Neutrophil (primary cell): Measurements from ENCODE around the gene PSKH1.

Source experiments
- H3K27ac ChIP-seq: fragments of 200-600 bp; sonication (generic); 2 replicates; pipeline ENCODE4 v1.5.1; 2016; ENCODE audit warnings: mild to moderate bottlenecking, moderate library complexity
- H3K27me3 ChIP-seq: fragments of 200-600 bp; sonication (generic); 2 replicates; pipeline ENCODE4 v1.6.0; 2016; ENCODE audit warnings: mild to moderate bottlenecking
- H3K36me3 ChIP-seq: fragments of 200-600 bp; sonication (generic); 2 replicates; pipeline ENCODE4 v1.5.1; 2017
- H3K4me1 ChIP-seq, 2 experiments: fragments of 200-600 bp in 1 of 2; sonication (generic) in 1 of 2; 1 replicate in 1 of 2; 2 replicates in 1 of 2; pipeline versions ENCODE4 v1.5.1 to v1.6.1; 2013 to 2016; ENCODE audit warnings: low read depth in 1 of 2, low read length in 1 of 2, mild to moderate bottlenecking in 1 of 2, moderate library complexity in 1 of 2; ENCODE audit not compliant: control insufficient read depth in 1 of 2, insufficient read depth in 1 of 2
- H3K4me3 ChIP-seq, 2 experiments: fragments of 200-600 bp in 1 of 2; sonication (generic) in 1 of 2; 1 replicate in 1 of 2; 2 replicates in 1 of 2; pipeline ENCODE4 v1.5.1; 2013 to 2016; ENCODE audit warnings: low read depth in 1 of 2, low read length in 1 of 2, mild to moderate bottlenecking in 1 of 2, moderate library complexity in 1 of 2
- H3K9me3 ChIP-seq: fragments of 200-600 bp; sonication (generic); 2 replicates; pipeline ENCODE4 v1.5.1; 2016
- TF ChIP-seq, protein P1 (sequence below): fragments of 200-600 bp; sonication (generic); IDR thresholded peaks from 2 replicates; pipeline ENCODE4 v1.5.1; 2016; ENCODE audit warnings: antibody characterized with exemption

Gene PSKH1

DNA sequence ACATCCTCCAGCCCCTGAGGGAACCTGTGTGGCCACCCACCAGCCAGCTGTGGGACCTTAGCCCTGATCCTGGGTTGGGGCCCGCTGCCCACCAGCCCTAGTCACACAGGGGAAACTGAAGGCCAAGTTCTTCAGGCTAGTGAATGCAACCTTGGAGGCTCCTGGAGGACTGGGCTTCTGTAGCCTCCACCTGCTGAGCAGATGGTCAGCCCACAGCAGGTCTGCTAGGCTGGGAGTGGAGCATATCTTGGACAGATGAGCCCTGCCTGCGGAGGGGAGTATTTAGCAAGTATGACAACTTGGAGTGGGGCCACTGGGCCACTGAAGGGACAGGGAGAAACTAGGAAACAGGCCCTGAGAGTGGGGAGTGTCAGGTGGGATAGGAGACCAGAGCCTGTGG is 83.2 kb downstream of the PSKH1 start:
- H3K4me3 ChIP-seq, result no peak overlapping the region
- peaks cover 8% of the 10 kb centered on the region for H3K36me3 ChIP-seq
- TF ChIP-seq, protein P1, sequence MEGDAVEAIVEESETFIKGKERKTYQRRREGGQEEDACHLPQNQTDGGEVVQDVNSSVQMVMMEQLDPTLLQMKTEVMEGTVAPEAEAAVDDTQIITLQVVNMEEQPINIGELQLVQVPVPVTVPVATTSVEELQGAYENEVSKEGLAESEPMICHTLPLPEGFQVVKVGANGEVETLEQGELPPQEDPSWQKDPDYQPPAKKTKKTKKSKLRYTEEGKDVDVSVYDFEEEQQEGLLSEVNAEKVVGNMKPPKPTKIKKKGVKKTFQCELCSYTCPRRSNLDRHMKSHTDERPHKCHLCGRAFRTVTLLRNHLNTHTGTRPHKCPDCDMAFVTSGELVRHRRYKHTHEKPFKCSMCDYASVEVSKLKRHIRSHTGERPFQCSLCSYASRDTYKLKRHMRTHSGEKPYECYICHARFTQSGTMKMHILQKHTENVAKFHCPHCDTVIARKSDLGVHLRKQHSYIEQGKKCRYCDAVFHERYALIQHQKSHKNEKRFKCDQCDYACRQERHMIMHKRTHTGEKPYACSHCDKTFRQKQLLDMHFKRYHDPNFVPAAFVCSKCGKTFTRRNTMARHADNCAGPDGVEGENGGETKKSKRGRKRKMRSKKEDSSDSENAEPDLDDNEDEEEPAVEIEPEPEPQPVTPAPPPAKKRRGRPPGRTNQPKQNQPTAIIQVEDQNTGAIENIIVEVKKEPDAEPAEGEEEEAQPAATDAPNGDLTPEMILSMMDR, result no peak
- no peaks in the 10 kb centered on the region for H3K4me1 ChIP-seq
- no peaks in the 10 kb centered on the region for H3K27me3 ChIP-seq
- H3K9me3 ChIP-seq, result no peaks in the 10 kb centered on the region
- H3K27ac ChIP-seq, result no peak overlapping the region

DNA sequence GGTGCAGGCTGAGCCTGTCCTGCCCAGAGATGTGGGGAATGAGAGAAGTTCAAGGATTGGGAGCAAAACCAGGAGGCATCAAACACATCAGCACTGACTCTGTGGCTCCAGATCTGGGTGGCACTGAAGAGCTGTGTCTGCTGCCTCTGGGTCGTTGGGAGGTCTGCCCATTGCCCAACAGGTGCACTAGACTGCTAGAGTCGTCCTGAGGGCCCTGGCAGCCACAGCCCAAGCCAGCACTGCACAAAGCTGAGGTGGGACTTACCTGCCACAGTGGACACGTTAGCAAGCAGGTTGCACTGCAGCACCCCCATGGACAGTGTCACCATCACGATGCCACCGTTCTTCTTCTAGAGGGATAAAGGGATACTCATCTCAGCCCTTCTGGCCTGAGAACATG is 84.0 kb downstream of the PSKH1 start:
- H3K27me3 ChIP-seq, result no peaks in the 10 kb centered on the region
- no peaks in the 10 kb centered on the region for H3K4me1 ChIP-seq
- no peak overlapping the region for H3K27ac ChIP-seq
- TF ChIP-seq, protein P1, result no peak
- H3K36me3 ChIP-seq, result peaks cover 8% of the 10 kb centered on the region
- no peaks in the 10 kb centered on the region for H3K9me3 ChIP-seq
- H3K4me3 ChIP-seq, result no peak overlapping the region

DNA sequence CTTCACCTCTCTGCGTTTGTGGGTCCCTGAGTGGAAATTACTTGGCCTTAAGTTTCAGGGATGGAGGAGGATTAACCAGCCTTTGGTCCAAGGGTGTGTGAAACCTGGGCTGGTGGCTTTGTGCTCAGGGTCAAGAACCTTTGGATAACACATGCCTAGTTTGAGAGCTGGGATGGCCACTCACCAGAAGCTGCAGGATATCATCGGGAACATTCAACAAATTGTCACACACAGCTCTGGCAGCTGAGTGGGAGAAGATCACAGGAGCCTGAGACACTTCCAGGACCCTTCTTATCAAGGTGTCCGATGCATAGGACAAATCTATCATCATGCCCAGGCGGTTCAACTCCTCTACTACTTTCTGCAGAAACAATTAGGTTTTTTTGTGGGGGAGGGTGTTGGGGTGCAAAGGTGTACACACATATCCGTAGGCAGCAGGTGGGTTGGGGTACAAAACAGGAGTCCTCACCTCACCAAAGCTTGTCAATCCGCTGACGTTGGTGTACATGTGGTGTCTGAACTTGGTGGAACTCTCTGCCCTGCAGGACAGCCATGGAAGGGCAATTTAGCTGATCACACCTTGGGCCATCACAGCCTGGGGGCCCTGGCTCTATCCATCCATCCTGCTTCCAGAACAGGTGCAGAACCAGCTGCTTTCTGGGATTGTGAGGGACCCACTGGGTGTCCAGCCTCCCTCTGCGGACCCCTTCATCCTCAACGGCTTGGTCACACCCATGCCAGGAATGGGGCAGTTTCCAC is 84.6 kb downstream of the PSKH1 start:
- Histone ChIP-seq H3K4me3 (no peak overlapping the region), H3K36me3 (peaks cover 11% of the 10 kb centered on the region), H3K9me3 (no peaks in the 10 kb centered on the region), H3K27me3 (no peaks in the 10 kb centered on the region), H3K27ac (no peak overlapping the region), H3K4me1 (no peaks in the 10 kb centered on the region)
- TF ChIP-seq, protein P1, result no peak
